Right renal pelvis (tissue), 4 donors: ENCODE measurements around the gene AKAP13. TPM values are rescaled to one million over a fixed set of nuclear protein-coding genes. Genes with fewer than 3 reads are reported as not detected.

ENCODE experiments used
- DNase-seq, 4 donors: peaks; one replicate each; pipeline ENCODE4 v3.0.0-alpha.2; 2013; ENCODE audit warnings: low read depth in 4 of 4, low spot score in 3 of 4, missing footprints in 1 of 4
- polyA plus RNA-seq, 4 donors: library from polyadenylated mRNA; unstranded; fragments of 120-200 nt; gene quantifications; one replicate each; pipeline ENCODE4 v1.2.1, GENCODE V29; 2013; ENCODE audit not compliant: insufficient read length in 4 of 4

Gene AKAP13
- polyA plus RNA-seq, 4 donors: 78.8 to 89.4 (median 83.8) TPM

GRCh38 chr15:85606738-85607137 is 226.3 kb downstream of the AKAP13 start:
- no peak for DNase-seq

- DNase-seq: no peak
Measured at GRCh38 chr15:85607141-85607806, 226.9 kb downstream of the AKAP13 start.

GRCh38 chr15:85607842-85608241 is 227.4 kb downstream of the AKAP13 start:
- no peak for DNase-seq

- no peak for DNase-seq
Measured at GRCh38 chr15:85609492-85609891, 229.1 kb downstream of the AKAP13 start.

- no peak for DNase-seq
Measured at GRCh38 chr15:85611361-85611760, 231.0 kb downstream of the AKAP13 start.

- no peak for DNase-seq
Measured at GRCh38 chr15:85614059-85614458, 233.7 kb downstream of the AKAP13 start.

- DNase-seq: no peak
Measured at GRCh38 chr15:85615930-85616329, 235.5 kb downstream of the AKAP13 start.

- no peak for DNase-seq
Measured at GRCh38 chr15:85616549-85617110, 236.2 kb downstream of the AKAP13 start.

GRCh38 chr15:85618228-85618505 is 237.8 kb downstream of the AKAP13 start:
- DNase-seq: no peak

GRCh38 chr15:85618956-85619491 is 238.6 kb downstream of the AKAP13 start:
- peak in 2 of 4 donors; percentile 74 to 75 for DNase-seq

- no peak for DNase-seq
Measured at GRCh38 chr15:85619992-85620689, 239.7 kb downstream of the AKAP13 start.

- no peak for DNase-seq
Measured at GRCh38 chr15:85620690-85621049, 240.3 kb downstream of the AKAP13 start.

- DNase-seq: no peak
Measured at GRCh38 chr15:85621094-85621493, 240.7 kb downstream of the AKAP13 start.

- no peak for DNase-seq
Measured at GRCh38 chr15:85622221-85622831, 241.9 kb downstream of the AKAP13 start.

- no peak for DNase-seq
Measured at GRCh38 chr15:85623315-85624049, 243.1 kb downstream of the AKAP13 start.

- no peak for DNase-seq
Measured at GRCh38 chr15:85624291-85624801, 243.9 kb downstream of the AKAP13 start.

- DNase-seq: no peak
Measured at GRCh38 chr15:85625166-85625830, 244.9 kb downstream of the AKAP13 start.

- DNase-seq: no peak
Measured at GRCh38 chr15:85625856-85626255, 245.5 kb downstream of the AKAP13 start.

- DNase-seq: no peak
Measured at GRCh38 chr15:85627213-85627935, 247.0 kb downstream of the AKAP13 start.
